Dedifferentiated amniotic fluid mesenchymal stem cell (primary cell): ENCODE data around the gene NBEAL2.

Experiments
- DNase-seq: peaks from one replicate; pipeline ENCODE4 v3.0.0-alpha.2; 2016; ENCODE audit errors: extremely low spot score

Gene NBEAL2

GRCh38 chr3:47042231-47042791, 62.8 kb downstream of the NBEAL2 start:
- DNase-seq: no peak

GRCh38 chr3:47047069-47047468, 67.6 kb downstream of the NBEAL2 start:
- DNase-seq: no peak

- no peak for DNase-seq
These were observed 68.2 kb downstream of the NBEAL2 start for GRCh38 chr3:47047673-47048072.

GRCh38 chr3:47054412-47054811, 74.9 kb downstream of the NBEAL2 start:
- DNase-seq: no peak

DNA sequence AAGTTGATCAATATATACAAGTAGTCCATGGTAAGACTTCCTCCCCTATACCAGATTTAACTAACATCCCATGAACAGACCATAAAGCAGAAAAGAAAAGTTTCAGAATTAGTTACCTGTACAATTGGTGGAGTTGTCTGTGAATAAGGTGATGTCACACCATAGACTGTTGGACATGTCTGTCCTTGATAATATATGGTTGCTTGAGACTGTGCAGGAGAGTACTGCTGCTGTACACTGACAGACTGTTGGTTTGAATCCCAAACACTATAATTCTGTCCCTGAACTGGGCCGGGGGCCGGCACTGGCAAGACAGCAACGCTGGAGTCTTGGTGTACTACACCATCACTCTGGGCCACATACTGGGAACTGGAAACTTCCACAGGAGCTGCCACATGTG, 77.2 kb downstream of the NBEAL2 start:
- no peak for DNase-seq

GRCh38 chr3:47057212-47057671, 77.8 kb downstream of the NBEAL2 start:
- DNase-seq: no peak
